Stomach (tissue), 4 donors: Measurements from ENCODE around the gene LDHD.

Experiments
- CTCF ChIP-seq, 7 experiments: fragments of 450-650 bp in 4 of 7; fragments of 200-600 bp in 3 of 7; sonication (generic) in 3 of 7; IDR thresholded peaks; one replicate each; pipeline ENCODE4 v1.5.1; 2016 to 2019; ENCODE audit warnings: antibody characterized with exemption in 7 of 7, control low read depth in 2 of 7, mild to moderate bottlenecking in 1 of 7
- EP300 ChIP-seq: sonication (generic); formaldehyde crosslinking; IDR thresholded peaks from one replicate; pipeline ENCODE4 v1.6.1; 2017; ENCODE audit warnings: antibody characterized with exemption

GRCh38 chr16:75103994-75104393 is 12.6 kb downstream of the LDHD start:
- TF ChIP-seq CTCF (IDR thresholded peaks at IDR 0.05) (no peak), EP300 (no peak)
